Measurements from ENCODE around the gene PTPRD. TPM values are rescaled to one million over a fixed set of nuclear protein-coding genes. Genes with fewer than 3 reads are reported as not detected.

Gene PTPRD
- total RNA-seq, 2 donors from 2014 or later = 60.1 to 75.7 TPM

DNA sequence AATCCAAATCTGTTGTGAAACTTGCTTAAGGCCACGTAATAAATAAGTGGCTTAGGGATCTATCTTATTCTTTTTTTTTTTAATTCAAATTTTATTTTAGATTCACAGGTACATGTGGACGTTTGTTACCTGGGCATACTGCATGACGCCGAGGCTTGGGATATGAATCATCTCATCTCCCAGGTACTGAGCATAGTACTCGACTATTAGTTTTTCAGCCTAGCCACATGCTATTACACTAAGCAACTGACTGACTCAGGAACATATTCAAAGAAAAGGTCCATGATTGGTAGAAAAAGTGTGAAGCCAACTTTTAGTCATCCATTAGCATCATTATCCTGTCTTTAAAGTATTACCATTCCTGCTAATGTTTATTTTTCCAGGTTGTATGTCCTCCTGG lies 1709.7 kb downstream of the PTPRD start:
- TF ChIP-seq, protein P1, sequence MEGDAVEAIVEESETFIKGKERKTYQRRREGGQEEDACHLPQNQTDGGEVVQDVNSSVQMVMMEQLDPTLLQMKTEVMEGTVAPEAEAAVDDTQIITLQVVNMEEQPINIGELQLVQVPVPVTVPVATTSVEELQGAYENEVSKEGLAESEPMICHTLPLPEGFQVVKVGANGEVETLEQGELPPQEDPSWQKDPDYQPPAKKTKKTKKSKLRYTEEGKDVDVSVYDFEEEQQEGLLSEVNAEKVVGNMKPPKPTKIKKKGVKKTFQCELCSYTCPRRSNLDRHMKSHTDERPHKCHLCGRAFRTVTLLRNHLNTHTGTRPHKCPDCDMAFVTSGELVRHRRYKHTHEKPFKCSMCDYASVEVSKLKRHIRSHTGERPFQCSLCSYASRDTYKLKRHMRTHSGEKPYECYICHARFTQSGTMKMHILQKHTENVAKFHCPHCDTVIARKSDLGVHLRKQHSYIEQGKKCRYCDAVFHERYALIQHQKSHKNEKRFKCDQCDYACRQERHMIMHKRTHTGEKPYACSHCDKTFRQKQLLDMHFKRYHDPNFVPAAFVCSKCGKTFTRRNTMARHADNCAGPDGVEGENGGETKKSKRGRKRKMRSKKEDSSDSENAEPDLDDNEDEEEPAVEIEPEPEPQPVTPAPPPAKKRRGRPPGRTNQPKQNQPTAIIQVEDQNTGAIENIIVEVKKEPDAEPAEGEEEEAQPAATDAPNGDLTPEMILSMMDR (IDR thresholded peaks at IDR 0.05) = no peak
- intact Hi-C loops (cut with DNase I) = no loop called here
- Histone ChIP-seq H3K9me3 (no peaks in the 10 kb centered on the region), H3K4me1 (no peaks in the 10 kb centered on the region), H3K4me3 (no peak overlapping the region), H3K9ac (ENCODE audit: low read depth in 2 of 2, low read length in 2 of 2) (no peak overlapping the region), H3K27me3 (no peaks in the 10 kb centered on the region), H3K36me3 (no peaks in the 10 kb centered on the region), H3K27ac (no peak overlapping the region)
- DNase-seq = no peak

DNA sequence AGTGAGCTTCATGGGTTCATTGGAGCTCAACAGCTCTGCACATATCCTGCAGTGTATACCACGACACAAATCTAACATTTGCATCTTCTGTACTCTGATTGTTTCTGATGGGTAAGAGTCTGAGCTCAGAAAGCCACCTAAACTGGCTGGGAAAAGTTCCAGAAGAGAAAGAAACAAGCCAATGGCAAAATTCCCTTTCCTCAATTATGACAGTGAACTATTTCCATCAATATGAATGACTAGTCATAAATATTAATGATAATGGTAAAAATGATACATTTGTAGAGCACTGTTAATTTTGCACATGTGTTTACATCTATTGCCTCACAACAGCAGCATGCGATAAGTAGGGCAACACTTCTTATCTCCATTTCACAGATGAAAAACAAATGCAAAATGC lies 1711.7 kb downstream of the PTPRD start:
- Histone ChIP-seq H3K4me1 (no peaks in the 10 kb centered on the region), H3K9ac (ENCODE audit: low read depth in 2 of 2, low read length in 2 of 2) (no peak overlapping the region), H3K27ac (no peak overlapping the region), H3K9me3 (no peaks in the 10 kb centered on the region), H3K4me3 (no peak overlapping the region), H3K36me3 (no peaks in the 10 kb centered on the region), H3K27me3 (no peaks in the 10 kb centered on the region)
- intact Hi-C loops (cut with DNase I) = no loop called here
- TF ChIP-seq, protein P1 (IDR thresholded peaks at IDR 0.05) = no peak
- no peak for DNase-seq

DNA sequence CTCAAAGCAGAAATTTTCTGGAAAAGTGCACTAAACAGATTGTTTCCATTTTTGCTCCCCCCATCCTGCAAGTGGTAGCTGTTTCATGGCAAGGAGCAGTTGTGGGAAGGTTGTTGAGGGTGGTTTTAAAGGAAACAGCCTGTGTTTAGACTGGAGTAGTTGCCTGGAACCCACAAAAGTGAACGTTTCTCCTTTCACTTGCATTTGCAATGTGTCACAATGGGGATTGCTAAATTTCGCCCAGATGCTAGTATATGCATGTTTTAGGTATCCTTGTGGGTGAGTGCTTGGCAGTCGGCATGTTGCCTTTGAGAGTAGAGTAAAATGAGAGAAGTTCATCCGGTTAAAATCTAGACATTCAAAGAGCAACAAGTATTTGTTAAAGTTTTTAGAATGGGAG lies 1713.3 kb downstream of the PTPRD start:
- H3K36me3 ChIP-seq = no peaks in the 10 kb centered on the region
- no peak overlapping the region for H3K27ac ChIP-seq
- H3K4me1 ChIP-seq = no peaks in the 10 kb centered on the region
- H3K27me3 ChIP-seq = no peaks in the 10 kb centered on the region
- DNase-seq = no peak
- no peak overlapping the region for H3K4me3 ChIP-seq
- intact Hi-C loops (cut with DNase I) = loop anchor here (5.0 kb wide), 1 partner anchor 412 kb away; no protein-coding TSS in a partner anchor
- no peaks in the 10 kb centered on the region for H3K9me3 ChIP-seq
- no peak overlapping the region for H3K9ac ChIP-seq (ENCODE audit: low read depth in 2 of 2, low read length in 2 of 2)
- TF ChIP-seq, protein P1 (IDR thresholded peaks at IDR 0.05) = no peak

DNA sequence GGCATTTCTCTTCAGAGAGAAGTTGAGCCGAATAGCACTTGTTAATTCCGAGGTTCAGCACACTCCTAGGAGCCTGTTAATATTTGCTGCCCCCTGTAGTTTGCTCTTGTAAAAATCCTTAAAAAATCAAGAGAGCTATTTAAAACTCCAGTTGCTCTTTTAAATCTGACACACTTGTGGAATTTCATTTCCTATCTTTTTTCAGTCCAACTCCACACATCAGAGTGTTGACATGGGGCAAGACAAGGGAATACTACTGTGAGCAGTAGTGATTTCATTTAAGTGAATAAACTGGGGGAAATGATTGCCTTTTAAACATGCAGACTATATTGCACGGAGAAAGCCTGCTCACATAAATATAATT lies 1717.0 kb downstream of the PTPRD start:
- Histone ChIP-seq H3K27me3 (no peaks in the 10 kb centered on the region), H3K4me1 (no peaks in the 10 kb centered on the region), H3K4me3 (no peak overlapping the region), H3K9me3 (no peaks in the 10 kb centered on the region), H3K9ac (ENCODE audit: low read depth in 2 of 2, low read length in 2 of 2) (no peak overlapping the region), H3K27ac (no peak overlapping the region), H3K36me3 (no peaks in the 10 kb centered on the region)
- intact Hi-C loops (cut with DNase I) = loop anchor here (5.0 kb wide), 1 partner anchor 409 kb away; no protein-coding TSS in a partner anchor
- no peak for DNase-seq
- TF ChIP-seq, protein P1 (IDR thresholded peaks at IDR 0.05) = peak; percentile 35

DNA sequence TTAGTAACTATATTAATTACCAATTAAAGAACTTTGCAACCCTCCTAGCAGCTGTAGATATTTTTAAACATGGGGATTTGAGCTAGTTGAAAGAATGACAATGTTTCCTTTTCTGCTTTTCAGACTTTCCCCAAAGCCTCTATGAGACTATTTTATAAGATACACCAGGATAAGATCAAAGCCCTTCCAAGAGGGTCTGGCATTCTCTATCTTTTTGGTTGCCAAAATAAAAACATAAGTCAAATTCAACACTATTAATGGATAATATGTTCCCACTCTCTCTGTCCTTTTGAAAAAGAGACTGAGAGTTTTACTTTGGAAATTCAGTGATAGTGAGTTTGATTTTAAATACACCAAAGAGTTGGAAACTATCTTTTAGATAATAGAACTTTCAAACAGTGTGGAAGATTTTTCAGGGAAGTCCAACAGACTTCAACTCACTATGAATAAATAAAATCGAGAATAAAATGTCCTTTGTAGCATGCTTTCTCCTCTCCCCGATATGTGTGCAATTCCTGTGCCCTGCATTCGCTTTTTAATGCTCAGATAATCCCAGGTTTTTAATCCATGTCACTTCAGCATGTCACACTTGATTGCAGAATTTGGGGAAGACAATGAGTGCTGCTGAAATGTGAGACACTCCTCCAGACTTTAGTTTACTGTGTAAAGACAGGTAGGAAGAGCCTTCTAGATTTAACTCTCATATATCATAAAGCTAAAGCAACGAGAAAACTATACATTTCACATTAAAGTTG lies 1717.5 kb downstream of the PTPRD start:
- TF ChIP-seq, protein P1 (IDR thresholded peaks at IDR 0.05) = no peak
- Histone ChIP-seq H3K4me1 (no peaks in the 10 kb centered on the region), H3K27ac (no peak overlapping the region), H3K27me3 (no peaks in the 10 kb centered on the region), H3K9me3 (no peaks in the 10 kb centered on the region), H3K36me3 (no peaks in the 10 kb centered on the region), H3K4me3 (no peak overlapping the region), H3K9ac (ENCODE audit: low read depth in 2 of 2, low read length in 2 of 2) (no peak overlapping the region)
- no peak for DNase-seq
- intact Hi-C loops (cut with DNase I) = loop anchor here (5.0 kb wide), 1 partner anchor 408 kb away; no protein-coding TSS in a partner anchor
